AG04449 (cell line): ENCODE measurements around the gene PLPPR5.

ENCODE experiments used
- CTCF ChIA-PET: fragments of 350-600 bp; formaldehyde crosslinking; extraction: SDS; loops from one replicate; lab custom pipeline; 2021; ENCODE audit warnings: antibody characterized with exemption; lab: Yijun Ruan, JAX
- POLR2A ChIA-PET: fragments of 400-600, 350-600 bp; formaldehyde crosslinking; extraction: SDS; loops from one replicate; lab custom pipeline; 2020; ENCODE audit warnings: antibody characterized with exemption, inconsistent platforms; lab: Yijun Ruan, JAX
- DNase-seq: peaks from one replicate; pipeline ENCODE4 v3.0.0-alpha.2; 2010; ENCODE audit warnings: low read depth, low spot score
- H3K4me3 ChIP-seq: 2 replicates; pipeline ENCODE4 v1.5.1; 2011; ENCODE audit warnings: low read depth, mild to moderate bottlenecking, control low read depth, low read length
- CTCF ChIP-seq: IDR thresholded peaks from one replicate; pipeline ENCODE4 v1.5.1; 2011; ENCODE audit warnings: mild to moderate bottlenecking, moderate library complexity, low read length, control low read depth, inconsistent platforms; ENCODE audit not compliant: insufficient read depth; ENCODE audit errors: missing control alignments

The PLPPR5 gene

GRCh38 chr1:98991127-98992012 is 13.3 kb downstream of the PLPPR5 start:
- TF ChIP-seq CTCF: no peak
- no peak overlapping the region for H3K4me3 ChIP-seq
- CTCF ChIA-PET: interaction anchor here (1.2 to 1.4 kb wide), 2 partner anchors 25 to 197 kb away, joined by 3 to 4 read pairs; no protein-coding TSS in a partner anchor
- DNase-seq: peak; percentile 79
- POLR2A ChIA-PET: no interaction called here

- ChIA-PET POLR2A (no interaction called here), CTCF (no interaction called here)
- TF ChIP-seq CTCF: no peak
- no peak overlapping the region for H3K4me3 ChIP-seq
- DNase-seq: no peak
Measured at GRCh38 chr1:98989556-98989907, 15.1 kb downstream of the PLPPR5 start.

GRCh38 chr1:98988904-98989555 is 15.6 kb downstream of the PLPPR5 start:
- no peak overlapping the region for H3K4me3 ChIP-seq
- DNase-seq: no peak
- ChIA-PET CTCF (no interaction called here), POLR2A (no interaction called here)
- no peak for TF ChIP-seq CTCF

GRCh38 chr1:98985687-98986086 is 19.0 kb downstream of the PLPPR5 start:
- ChIA-PET CTCF (no interaction called here), POLR2A (no interaction called here)
- TF ChIP-seq CTCF: no peak
- no peak for DNase-seq
- no peak overlapping the region for H3K4me3 ChIP-seq

GRCh38 chr1:98981917-98982513 is 22.6 kb downstream of the PLPPR5 start:
- DNase-seq: no peak
- ChIA-PET POLR2A (no interaction called here), CTCF (no interaction called here)
- no peak for TF ChIP-seq CTCF
- no peak overlapping the region for H3K4me3 ChIP-seq

GRCh38 chr1:98979463-98979862 is 25.2 kb downstream of the PLPPR5 start:
- ChIA-PET POLR2A (no interaction called here), CTCF (no interaction called here)
- DNase-seq: no peak
- no peak overlapping the region for H3K4me3 ChIP-seq
- no peak for TF ChIP-seq CTCF
